Type B pancreatic cell (in vitro differentiated cells): Measurements from ENCODE around the gene C1QA. TPM values are rescaled to one million over a fixed set of nuclear protein-coding genes. Genes with fewer than 3 reads are reported as not detected.

ENCODE experiments used
- DNase-seq: peaks from one replicate; pipeline ENCODE4 v3.0.0; 2021; ENCODE audit warnings: mixed read lengths; ENCODE audit not compliant: unreplicated experiment; ENCODE audit errors: extremely low spot score
- H3K27ac Mint-ChIP-seq: 2 replicates; pipeline ENCODE4 v1.8.0; 2021; ENCODE audit warnings: mild to moderate bottlenecking, mixed read lengths
- H3K27me3 Mint-ChIP-seq: 2 replicates; pipeline ENCODE4 v1.8.0; 2021; ENCODE audit warnings: mixed read lengths
- H3K36me3 Mint-ChIP-seq: 2 replicates; pipeline ENCODE4 v1.8.0; 2021; ENCODE audit warnings: mixed read lengths
- H3K4me1 Mint-ChIP-seq: one replicate; pipeline ENCODE4 v1.8.0; 2021; ENCODE audit warnings: mixed read lengths; ENCODE audit not compliant: unreplicated experiment
- H3K4me3 Mint-ChIP-seq: 2 replicates; pipeline ENCODE4 v1.8.0; 2021; ENCODE audit warnings: mild to moderate bottlenecking, mixed read lengths
- H3K9me3 Mint-ChIP-seq: 2 replicates; pipeline ENCODE4 v1.8.0; 2021; ENCODE audit warnings: mixed read lengths
- CTCF ChIP-seq: fragments of 200-600 bp; sonication (generic); conservative IDR thresholded peaks from 2 replicates; pipeline ENCODE4 v1.5.0; 2021; ENCODE audit warnings: antibody characterized with exemption, mild to moderate bottlenecking
- microRNA-seq: library from miRNA; unstranded; fragments of <30 nt; microRNA quantifications from one replicate; pipeline ENCODE4, GENCODE V29; 2020
- total RNA-seq: library from RNA; stranded (reverse); gene quantifications from 2 replicates; pipeline ENCODE4 v1.2.1, GENCODE V29; 2021; ENCODE audit warnings: low replicate concordance

The C1QA gene
- total RNA-seq, 1 donor from 2014 or later = not detected

- H3K27me3 Mint-ChIP-seq = peaks cover 13% of the 10 kb centered on the region
- no peak for TF ChIP-seq CTCF
- H3K4me1 Mint-ChIP-seq = peaks cover 16% of the 10 kb centered on the region
- H3K27ac Mint-ChIP-seq = no peak overlapping the region
- no peaks in the 10 kb centered on the region for H3K9me3 Mint-ChIP-seq
- H3K4me3 Mint-ChIP-seq = no peak overlapping the region
- no peak for DNase-seq
- H3K36me3 Mint-ChIP-seq = no peaks in the 10 kb centered on the region
Observed at GRCh38 chr1:22681556-22682276, 45.3 kb downstream of the C1QA start.

- H3K36me3 Mint-ChIP-seq = no peaks in the 10 kb centered on the region
- TF ChIP-seq CTCF = no peak
- H3K9me3 Mint-ChIP-seq = no peaks in the 10 kb centered on the region
- H3K27ac Mint-ChIP-seq = no peak overlapping the region
- peaks cover 19% of the 10 kb centered on the region for H3K27me3 Mint-ChIP-seq
- peaks cover 16% of the 10 kb centered on the region for H3K4me1 Mint-ChIP-seq
- DNase-seq = no peak
- no peak overlapping the region for H3K4me3 Mint-ChIP-seq
Observed at GRCh38 chr1:22683547-22683946, 47.1 kb downstream of the C1QA start.

GRCh38 chr1:22685591-22686059 lies 49.2 kb downstream of the C1QA start:
- Mint-ChIP-seq H3K27me3 (peaks cover 19% of the 10 kb centered on the region), H3K27ac (peak overlapping the region; percentile 30), H3K9me3 (no peaks in the 10 kb centered on the region), H3K4me1 (peaks cover 16% of the 10 kb centered on the region), H3K36me3 (no peaks in the 10 kb centered on the region), H3K4me3 (peak overlapping the region; percentile 32)
- no peak for DNase-seq
- no peak for TF ChIP-seq CTCF

- Mint-ChIP-seq H3K9me3 (no peaks in the 10 kb centered on the region), H3K4me3 (no peak overlapping the region), H3K27ac (no peak overlapping the region), H3K4me1 (peaks cover 16% of the 10 kb centered on the region), H3K27me3 (peaks cover 19% of the 10 kb centered on the region), H3K36me3 (no peaks in the 10 kb centered on the region)
- DNase-seq = no peak
- no peak for TF ChIP-seq CTCF
Observed at GRCh38 chr1:22687191-22687590, 50.8 kb downstream of the C1QA start.

- H3K9me3 Mint-ChIP-seq = no peaks in the 10 kb centered on the region
- no peak overlapping the region for H3K27ac Mint-ChIP-seq
- no peak for DNase-seq
- peaks cover 18% of the 10 kb centered on the region for H3K27me3 Mint-ChIP-seq
- H3K36me3 Mint-ChIP-seq = no peaks in the 10 kb centered on the region
- H3K4me3 Mint-ChIP-seq = no peak overlapping the region
- TF ChIP-seq CTCF = no peak
- H3K4me1 Mint-ChIP-seq = peaks cover 16% of the 10 kb centered on the region
Observed at GRCh38 chr1:22688466-22688865, 52.0 kb downstream of the C1QA start.

Small RNAs within 50 kb of the gene (microRNA-seq; reads per million reads assigned to microRNA genes)
- not detected for gene MIR6127

Other genes starting within 250 kb of the C1QA start
- 26.9 and 27.3 TPM in 2 replicates for gene ZBTB40, start 184.8 kb upstream of the C1QA start, total RNA-seq
- gene EPHA8, start 73.1 kb upstream of the C1QA start, total RNA-seq = 0.46 and 3.4 TPM in 2 replicates
- gene C1QC, start 7.0 kb downstream of the C1QA start, total RNA-seq = not detected in 2 replicates
- not detected in 2 replicates for gene C1QB, start 16.6 kb downstream of the C1QA start, total RNA-seq
- gene EPHB2, start 74.2 kb downstream of the C1QA start, total RNA-seq = 40.3 and 44.6 TPM in 2 replicates